Central memory CD8-positive, alpha-beta T cell (primary cell): Measurements from ENCODE around the gene JAK2.
"Not testable (repeated sequence)": the region's sequence is repeated elsewhere in the genome, so short reads cannot be mapped to it uniquely, and the experiment has no call there.

Experiments
- ATAC-seq: fragments of 150-1000 bp; cut with Tn5 transposase; replicated peaks from 2 replicates; pipeline ENCODE4 v1.10.0; 2022; ENCODE audit warnings: mild to moderate bottlenecking, moderate FRiP score, moderate number of reproducible peaks; ENCODE audit not compliant: poor library complexity, severe bottlenecking; ENCODE audit errors: extremely low read depth
- DNase-seq, 2 donors: peaks; one replicate each; pipeline ENCODE4 v3.0.0; 2021; ENCODE audit warnings: low spot score in 2 of 2
- H3K27ac Mint-ChIP-seq: one replicate; pipeline ENCODE4 v1.8.0; 2022; ENCODE audit warnings: low read depth, mild to moderate bottlenecking, moderate library complexity, mixed read lengths
- H3K27me3 Mint-ChIP-seq: one replicate; pipeline ENCODE4 v1.8.0; 2022; ENCODE audit warnings: mixed read lengths
- H3K36me3 Mint-ChIP-seq: one replicate; pipeline ENCODE4 v1.8.0; 2022; ENCODE audit warnings: mild to moderate bottlenecking, moderate library complexity, mixed read lengths; ENCODE audit not compliant: insufficient read depth
- H3K4me1 Mint-ChIP-seq: one replicate; pipeline ENCODE4 v1.8.0; 2022; ENCODE audit warnings: mixed read lengths
- H3K4me3 Mint-ChIP-seq: one replicate; pipeline ENCODE4 v1.8.0; 2022; ENCODE audit warnings: mild to moderate bottlenecking, moderate library complexity, mixed read lengths
- H3K9me3 Mint-ChIP-seq: one replicate; pipeline ENCODE4 v1.8.0; 2022; ENCODE audit warnings: mixed read lengths

JAK2 gene

DNA sequence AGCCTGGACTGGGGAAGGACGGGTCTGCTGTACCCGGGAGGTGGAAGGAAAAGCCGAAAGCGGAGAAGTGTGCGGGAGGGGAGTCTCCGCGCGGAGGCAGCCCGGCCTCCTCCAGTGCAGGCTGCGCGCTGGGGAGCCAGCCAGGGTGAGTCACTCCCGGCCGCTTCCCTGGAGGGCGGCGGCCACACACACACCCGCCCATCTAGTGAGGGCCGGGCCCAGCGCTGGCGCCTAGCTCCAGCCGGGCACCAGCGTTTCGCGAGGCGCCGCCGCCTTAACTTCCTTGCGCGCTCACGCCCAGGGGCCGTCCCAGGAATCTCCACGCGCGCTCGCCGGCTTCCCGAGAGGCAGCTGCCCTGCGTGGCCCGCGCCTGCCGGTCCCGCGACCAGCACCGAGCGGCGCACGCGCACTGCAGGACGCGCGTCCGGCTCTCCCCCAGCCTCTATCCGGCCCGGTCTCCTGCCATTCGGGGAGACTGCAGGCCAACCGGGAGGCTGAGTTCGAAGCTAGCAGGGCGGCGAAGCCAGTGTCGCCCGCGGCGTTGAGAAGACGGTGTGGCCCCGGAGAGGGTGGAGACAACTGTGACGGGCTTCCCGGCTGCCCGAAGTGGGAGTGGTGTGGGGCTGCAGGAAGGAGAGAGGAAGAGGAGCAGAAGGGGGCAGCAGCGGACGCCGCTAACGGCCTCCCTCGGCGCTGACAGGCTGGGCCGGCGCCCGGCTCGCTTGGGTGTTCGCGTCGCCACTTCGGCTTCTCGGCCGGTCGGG, at the start of gene JAK2:
Gene JAK2 (plus strand): TSS at position 652 of the 765 bp plus-strand sequence. CDS start 36,716 bp downstream, outside the sequence.
- peaks cover 7% of the 10 kb centered on the region for H3K36me3 Mint-ChIP-seq
- no peaks in the 10 kb centered on the region for H3K9me3 Mint-ChIP-seq
- peak within 1 kb of the TSS; percentile 84 for H3K27ac Mint-ChIP-seq
- ATAC-seq = peak; percentile 86
- H3K4me3 Mint-ChIP-seq = peak within 1 kb of the TSS; percentile 87
- peaks cover 28% of the 10 kb centered on the region for H3K4me1 Mint-ChIP-seq
- no peaks in the 10 kb centered on the region for H3K27me3 Mint-ChIP-seq
- DNase-seq = peak; percentile 58 to 67

DNA sequence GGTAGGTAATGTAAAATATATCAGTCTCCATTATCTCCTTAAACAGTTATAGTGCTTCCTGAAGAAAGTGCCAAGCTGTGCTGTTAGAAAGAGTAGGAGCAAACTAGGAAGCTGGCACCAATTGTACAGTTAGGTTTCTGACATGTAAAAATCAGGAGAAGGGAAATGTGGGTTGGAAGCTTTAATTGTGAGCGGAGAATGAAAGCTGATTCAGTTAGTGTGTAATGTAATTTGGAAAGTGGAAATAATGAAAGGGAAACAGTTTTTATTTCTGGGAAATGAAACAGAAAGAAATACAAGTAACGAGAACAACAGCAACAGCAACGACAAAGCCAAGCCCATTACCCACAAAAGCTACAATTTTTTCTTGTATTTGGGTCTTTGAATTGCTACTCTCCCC, 48.8 kb upstream of the JAK2 start:
- no peaks in the 10 kb centered on the region for H3K27me3 Mint-ChIP-seq
- peaks cover 43% of the 10 kb centered on the region for H3K4me1 Mint-ChIP-seq
- H3K36me3 Mint-ChIP-seq = no peaks in the 10 kb centered on the region
- H3K27ac Mint-ChIP-seq = peak overlapping the region; percentile 29
- peak overlapping the region; percentile 9 for H3K4me3 Mint-ChIP-seq
- H3K9me3 Mint-ChIP-seq = no peaks in the 10 kb centered on the region
- ATAC-seq = no peak
- no peak for DNase-seq

DNA sequence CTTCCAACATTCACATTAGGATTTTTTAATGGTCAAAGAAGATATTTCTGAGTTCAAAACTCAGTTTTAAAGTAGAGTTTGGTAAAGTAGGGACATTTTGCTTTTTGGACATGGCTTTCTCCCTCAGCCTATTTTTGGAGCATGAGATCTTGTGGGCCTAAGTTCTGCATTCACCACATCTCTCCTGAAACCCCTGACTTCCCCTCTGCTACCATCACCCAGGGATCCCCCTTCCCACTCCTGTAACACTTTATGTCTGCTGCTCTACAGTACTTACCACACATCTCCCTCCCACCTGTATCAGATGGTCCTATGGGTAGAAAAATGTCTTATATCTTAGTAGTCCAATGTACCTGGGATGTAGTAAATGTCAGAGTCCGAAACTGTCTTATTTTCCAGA, 48.2 kb upstream of the JAK2 start:
- Mint-ChIP-seq H3K27ac (peak overlapping the region; percentile 13), H3K4me1 (peaks cover 43% of the 10 kb centered on the region), H3K36me3 (no peaks in the 10 kb centered on the region), H3K9me3 (no peaks in the 10 kb centered on the region), H3K27me3 (no peaks in the 10 kb centered on the region), H3K4me3 (no peak overlapping the region)
- ATAC-seq (no peak), DNase-seq (no peak)

DNA sequence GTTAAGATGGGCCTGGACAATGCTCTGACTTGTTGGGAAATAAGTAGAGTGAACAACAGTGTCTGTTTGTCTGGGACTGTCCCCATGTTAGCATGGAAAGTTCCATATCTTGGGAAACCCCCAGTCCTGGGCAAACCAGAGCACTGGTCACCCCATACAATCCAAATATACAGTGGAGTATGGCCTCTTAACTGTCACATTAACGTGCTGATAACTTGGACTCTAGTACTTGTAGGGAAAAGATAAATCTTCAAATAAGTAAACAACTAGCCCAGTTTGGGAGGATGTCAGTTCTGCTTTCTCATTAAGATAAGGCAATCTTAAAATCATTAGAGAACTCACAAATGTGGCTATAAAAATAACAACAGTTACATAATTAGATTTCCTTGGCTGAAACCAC, 47.6 kb upstream of the JAK2 start:
- ATAC-seq (no peak), DNase-seq (no peak)
- no peak overlapping the region for H3K4me3 Mint-ChIP-seq
- no peak overlapping the region for H3K27ac Mint-ChIP-seq
- H3K4me1 Mint-ChIP-seq = peaks cover 43% of the 10 kb centered on the region
- no peaks in the 10 kb centered on the region for H3K36me3 Mint-ChIP-seq
- no peaks in the 10 kb centered on the region for H3K27me3 Mint-ChIP-seq
- H3K9me3 Mint-ChIP-seq = no peaks in the 10 kb centered on the region

DNA sequence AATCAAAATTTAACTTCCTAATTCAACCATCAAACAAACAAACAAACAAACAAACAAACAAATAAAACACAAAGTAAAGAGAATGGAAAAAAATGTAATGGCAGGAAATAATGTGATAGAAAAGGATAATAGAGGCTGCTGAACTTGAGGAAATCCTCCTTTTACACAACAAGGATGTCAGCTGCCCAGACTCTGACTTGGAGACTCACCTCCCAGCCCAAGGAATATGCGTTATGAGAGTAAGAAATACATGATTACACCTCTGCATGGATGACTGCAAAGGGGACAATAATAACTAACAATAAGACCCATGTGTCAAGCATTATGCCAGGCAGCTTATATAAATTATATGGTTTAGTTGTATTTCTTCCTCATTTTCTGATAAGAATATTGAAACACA, 46.6 kb upstream of the JAK2 start:
- peaks cover 43% of the 10 kb centered on the region for H3K4me1 Mint-ChIP-seq
- H3K36me3 Mint-ChIP-seq = no peaks in the 10 kb centered on the region
- DNase-seq (no peak), ATAC-seq (no peak)
- no peaks in the 10 kb centered on the region for H3K27me3 Mint-ChIP-seq
- peak overlapping the region; percentile 12 for H3K4me3 Mint-ChIP-seq
- peak overlapping the region; percentile 3 for H3K27ac Mint-ChIP-seq
- H3K9me3 Mint-ChIP-seq = no peaks in the 10 kb centered on the region

DNA sequence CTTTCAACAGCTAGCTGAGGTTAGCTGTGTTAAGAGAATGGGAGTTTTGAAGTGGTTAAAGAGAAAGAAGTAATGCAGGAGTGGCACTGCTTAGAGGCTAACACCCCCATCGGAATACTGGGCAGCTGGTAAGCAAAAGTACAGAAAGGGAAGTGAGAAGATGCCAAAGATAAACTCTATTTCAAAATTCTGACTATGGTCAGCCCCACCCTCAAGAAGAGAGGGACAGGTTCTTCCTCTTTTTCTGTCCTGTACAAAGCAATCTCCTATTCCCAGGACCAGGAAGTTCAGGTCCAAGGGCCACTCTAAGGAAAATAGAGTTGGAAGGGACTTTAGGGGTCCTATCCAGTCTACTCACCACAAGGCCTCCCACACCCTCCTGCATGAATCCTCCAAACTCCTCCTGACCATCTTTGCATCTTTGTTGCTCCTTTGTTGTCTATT, 45.9 kb upstream of the JAK2 start:
- no peak for DNase-seq
- Mint-ChIP-seq H3K4me3 (peak overlapping the region; percentile 12), H3K4me1 (peaks cover 46% of the 10 kb centered on the region)

DNA sequence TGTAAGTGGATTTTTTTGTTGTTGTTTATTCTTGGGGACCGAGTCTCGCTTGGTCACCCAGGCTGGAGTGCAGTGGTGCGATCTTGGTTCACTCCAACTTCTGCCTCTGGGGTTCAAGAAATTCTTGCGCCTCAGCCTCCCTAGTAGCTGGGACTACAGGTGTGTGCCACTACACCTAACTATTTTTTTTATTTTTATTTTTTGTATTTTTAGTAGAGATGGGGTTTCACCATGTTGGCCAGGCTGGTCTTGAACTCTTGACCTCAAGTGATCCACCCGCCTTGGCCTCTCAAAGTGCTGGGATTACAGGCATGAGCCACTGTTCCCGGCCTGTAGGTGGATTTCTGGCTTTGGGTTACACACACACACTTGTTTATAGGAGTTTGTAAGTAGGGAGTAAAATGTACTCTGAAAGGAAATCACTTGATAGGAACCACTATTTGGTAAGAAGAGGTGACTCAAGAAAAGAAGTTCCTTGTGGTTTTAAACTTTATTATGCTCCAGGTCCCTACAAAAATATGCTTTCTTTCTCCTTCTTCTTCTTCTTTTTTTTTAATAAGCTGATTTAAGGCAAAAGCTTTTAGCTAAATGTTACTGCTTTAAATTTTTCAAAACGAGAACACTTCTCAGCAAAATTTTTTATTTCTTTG, 42.9 kb upstream of the JAK2 start:
- H3K27ac Mint-ChIP-seq, H3K9me3 Mint-ChIP-seq, H3K36me3 Mint-ChIP-seq, DNase-seq, H3K27me3 Mint-ChIP-seq, ATAC-seq, H3K4me3 Mint-ChIP-seq: not testable (repeated sequence)
- peaks cover 39% of the 10 kb centered on the region for H3K4me1 Mint-ChIP-seq

More for the DNA sequence above, 45.9 kb upstream of the JAK2 start:
- Mint-ChIP-seq H3K9me3 (no peaks in the 10 kb centered on the region), H3K36me3 (no peaks in the 10 kb centered on the region), H3K27ac (peak overlapping the region; percentile 69), H3K27me3 (no peaks in the 10 kb centered on the region)
- ATAC-seq = peak; percentile 65

DNA sequence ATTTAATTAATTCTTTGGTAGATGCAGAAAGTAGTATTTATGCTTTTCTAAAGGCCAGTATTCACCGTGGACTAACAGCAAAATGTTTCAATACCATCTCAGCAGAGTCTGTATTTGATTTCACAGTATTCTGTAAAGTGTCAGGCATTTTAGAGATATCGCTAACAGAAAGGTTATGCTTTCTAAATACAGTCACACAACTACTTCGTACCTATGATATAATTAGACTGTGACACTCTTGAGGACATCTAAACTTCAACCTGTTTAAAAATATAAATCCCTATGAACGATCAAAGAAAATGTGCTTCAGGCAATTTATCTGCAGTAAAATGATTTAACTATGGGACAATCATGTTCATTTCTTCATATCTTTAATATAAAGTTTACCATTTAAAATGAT, 41.7 kb upstream of the JAK2 start:
- H3K4me3 Mint-ChIP-seq = no peak overlapping the region
- ATAC-seq (no peak), DNase-seq (no peak)
- H3K27me3 Mint-ChIP-seq = no peaks in the 10 kb centered on the region
- H3K4me1 Mint-ChIP-seq = peaks cover 27% of the 10 kb centered on the region
- H3K27ac Mint-ChIP-seq = no peak overlapping the region
- no peaks in the 10 kb centered on the region for H3K9me3 Mint-ChIP-seq
- no peaks in the 10 kb centered on the region for H3K36me3 Mint-ChIP-seq

DNA sequence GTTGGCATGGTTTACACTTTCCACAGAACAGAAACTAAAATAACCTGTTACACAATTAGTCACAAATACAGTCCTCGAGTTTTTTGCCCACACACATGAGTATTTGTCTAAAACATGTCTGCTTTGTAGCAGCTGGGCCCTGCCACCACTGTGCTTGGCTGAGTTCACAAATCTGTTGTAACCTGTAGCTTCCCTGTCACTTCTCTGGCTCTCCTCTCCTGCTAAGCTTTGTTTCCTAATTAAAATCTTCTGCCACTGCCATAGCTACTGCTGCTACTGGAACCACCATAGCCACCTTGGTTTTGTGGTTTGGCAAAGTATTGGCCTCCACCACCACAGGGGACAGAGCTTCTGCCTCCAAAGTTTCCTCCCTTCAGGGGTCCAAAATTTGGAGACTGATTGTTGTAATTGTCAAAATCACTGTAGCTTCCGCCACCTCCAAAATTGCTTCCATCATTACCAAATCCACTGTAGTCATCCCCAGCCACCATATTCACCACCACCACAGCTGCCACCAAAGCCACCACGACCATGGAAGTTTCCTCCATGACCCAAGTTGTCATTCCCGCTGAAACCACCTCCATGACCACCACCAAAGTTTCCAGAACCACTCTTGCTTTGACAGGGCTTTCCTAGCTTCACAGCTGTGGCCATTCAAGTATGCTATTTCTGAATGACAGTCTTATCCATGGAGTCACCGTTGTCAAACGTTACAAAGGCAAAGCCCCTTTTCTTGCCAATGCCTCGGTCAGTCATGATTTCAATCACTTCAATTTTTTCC, 40.5 kb upstream of the JAK2 start:
- not testable (repeated sequence) for DNase-seq, ATAC-seq, H3K36me3 Mint-ChIP-seq, H3K9me3 Mint-ChIP-seq, H3K4me3 Mint-ChIP-seq, H3K27me3 Mint-ChIP-seq, H3K27ac Mint-ChIP-seq
- peaks cover 15% of the 10 kb centered on the region for H3K4me1 Mint-ChIP-seq

DNA sequence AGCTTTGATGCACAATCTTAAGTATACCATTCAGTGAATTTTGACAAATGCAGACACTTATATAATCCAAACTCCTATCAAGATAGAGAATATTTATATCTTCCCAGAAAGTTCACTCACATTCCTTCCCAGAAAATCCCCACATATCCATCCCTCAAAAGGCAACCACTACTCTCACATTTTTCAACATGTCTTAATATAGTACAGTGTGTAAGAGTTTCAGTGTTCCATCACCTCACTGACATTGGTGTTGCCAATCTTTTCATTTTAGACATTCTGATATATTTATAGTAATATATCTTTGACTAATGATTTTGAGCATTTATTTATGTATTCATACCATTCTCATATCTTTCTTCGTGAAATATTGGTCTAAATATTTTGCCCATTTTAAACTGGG, 38.1 kb upstream of the JAK2 start:
- no peak overlapping the region for H3K27ac Mint-ChIP-seq
- no peaks in the 10 kb centered on the region for H3K27me3 Mint-ChIP-seq
- no peak overlapping the region for H3K4me3 Mint-ChIP-seq
- no peaks in the 10 kb centered on the region for H3K36me3 Mint-ChIP-seq
- DNase-seq = no peak
- H3K4me1 Mint-ChIP-seq = peaks cover 13% of the 10 kb centered on the region
- no peak for ATAC-seq
- H3K9me3 Mint-ChIP-seq = no peaks in the 10 kb centered on the region

DNA sequence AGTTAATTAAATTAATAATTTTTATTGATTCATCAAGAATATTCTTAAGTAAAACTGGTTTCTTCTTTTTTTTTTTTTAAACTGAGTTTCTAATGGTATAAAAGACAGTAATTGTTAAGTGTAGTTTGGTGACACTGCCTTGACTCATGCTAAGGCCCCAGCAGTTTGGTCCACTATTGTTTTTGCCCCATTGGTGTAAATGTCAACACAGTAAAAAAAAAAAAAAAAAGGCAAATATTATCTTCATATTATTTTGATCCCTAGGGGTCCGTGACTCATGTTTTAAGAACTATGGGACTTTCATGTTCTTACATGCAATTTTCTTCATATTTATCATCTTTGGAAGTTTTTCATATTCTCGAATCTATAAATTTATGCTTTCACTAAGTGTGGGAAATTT, 29.2 kb upstream of the JAK2 start:
- no peaks in the 10 kb centered on the region for H3K4me1 Mint-ChIP-seq
- no peak overlapping the region for H3K4me3 Mint-ChIP-seq
- no peaks in the 10 kb centered on the region for H3K36me3 Mint-ChIP-seq
- no peak for DNase-seq
- no peak overlapping the region for H3K27ac Mint-ChIP-seq
- peaks cover 9% of the 10 kb centered on the region for H3K27me3 Mint-ChIP-seq
- H3K9me3 Mint-ChIP-seq = no peaks in the 10 kb centered on the region
- ATAC-seq = no peak

DNA sequence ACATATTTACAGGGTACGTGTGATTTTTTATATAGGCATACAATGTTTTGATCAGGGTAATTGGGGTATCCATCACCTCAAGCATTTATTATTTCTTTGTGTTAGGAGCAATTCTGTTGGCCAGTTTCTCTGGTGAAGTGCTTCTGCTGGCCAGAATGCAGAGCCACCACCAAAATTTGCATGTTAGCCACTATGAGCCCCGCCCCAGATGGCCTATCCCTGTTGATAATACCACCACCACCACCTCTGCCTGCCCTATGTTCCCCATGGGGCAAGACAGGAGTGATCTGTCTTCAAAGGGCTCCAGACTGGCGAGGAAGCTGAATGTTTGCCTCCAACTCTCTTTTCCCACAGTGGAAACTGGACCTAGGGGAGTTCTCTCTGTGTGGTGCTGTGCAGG, 26.0 kb upstream of the JAK2 start:
- no peak for DNase-seq
- no peak for ATAC-seq
- Mint-ChIP-seq H3K27me3 (peaks cover 9% of the 10 kb centered on the region), H3K4me1 (no peaks in the 10 kb centered on the region), H3K27ac (no peak overlapping the region), H3K4me3 (no peak overlapping the region), H3K9me3 (peaks cover 9% of the 10 kb centered on the region), H3K36me3 (no peaks in the 10 kb centered on the region)
